HTERT RPE-1 (cell line): ENCODE measurements around the gene ZBTB37.
"Not testable (repeated sequence)": the region's sequence is repeated elsewhere in the genome, so short reads cannot be mapped to it uniquely, and the experiment has no call there.

Experiments
- in situ Hi-C: fragments of 300-500 bp; cut with MboI; formaldehyde crosslinking; loops from 4 replicates; pipeline ENCODE4 v1.14.3; 2020; ENCODE audit warnings: low sequenced_read_pairs

ZBTB37 gene

DNA sequence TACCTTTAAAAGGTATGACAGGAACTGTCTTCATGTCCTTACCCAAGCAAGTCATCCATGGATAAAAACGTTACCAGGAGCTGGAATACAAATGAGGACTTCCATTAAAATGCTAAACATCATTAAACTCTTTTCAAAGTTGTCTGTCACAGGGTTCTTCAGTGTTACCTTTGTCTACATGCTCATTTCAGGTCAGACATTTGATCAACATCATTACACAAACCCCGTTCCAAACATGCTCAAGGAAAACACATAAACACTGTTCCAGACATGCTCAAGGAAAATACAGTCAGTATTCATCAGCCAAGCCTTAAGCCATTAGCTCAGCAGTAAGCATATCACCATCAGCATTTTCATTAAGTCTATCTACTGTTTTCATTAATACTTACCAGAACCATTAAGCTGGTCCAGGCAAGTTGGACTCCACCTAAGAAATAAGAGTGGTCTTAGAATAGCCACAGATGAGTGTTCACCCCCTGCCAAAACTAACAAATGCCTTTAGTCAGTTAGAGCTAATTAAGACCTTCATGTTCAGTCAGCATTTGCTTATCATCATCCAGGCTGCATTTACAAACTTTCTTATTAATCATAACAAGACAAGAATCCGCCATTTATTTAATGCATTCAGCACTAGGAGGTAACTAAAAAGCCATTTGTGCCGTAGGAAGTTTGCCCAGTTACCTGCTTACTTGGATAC lies 2.6 kb upstream of the ZBTB37 start:
- in situ Hi-C loops = no loop called here

DNA sequence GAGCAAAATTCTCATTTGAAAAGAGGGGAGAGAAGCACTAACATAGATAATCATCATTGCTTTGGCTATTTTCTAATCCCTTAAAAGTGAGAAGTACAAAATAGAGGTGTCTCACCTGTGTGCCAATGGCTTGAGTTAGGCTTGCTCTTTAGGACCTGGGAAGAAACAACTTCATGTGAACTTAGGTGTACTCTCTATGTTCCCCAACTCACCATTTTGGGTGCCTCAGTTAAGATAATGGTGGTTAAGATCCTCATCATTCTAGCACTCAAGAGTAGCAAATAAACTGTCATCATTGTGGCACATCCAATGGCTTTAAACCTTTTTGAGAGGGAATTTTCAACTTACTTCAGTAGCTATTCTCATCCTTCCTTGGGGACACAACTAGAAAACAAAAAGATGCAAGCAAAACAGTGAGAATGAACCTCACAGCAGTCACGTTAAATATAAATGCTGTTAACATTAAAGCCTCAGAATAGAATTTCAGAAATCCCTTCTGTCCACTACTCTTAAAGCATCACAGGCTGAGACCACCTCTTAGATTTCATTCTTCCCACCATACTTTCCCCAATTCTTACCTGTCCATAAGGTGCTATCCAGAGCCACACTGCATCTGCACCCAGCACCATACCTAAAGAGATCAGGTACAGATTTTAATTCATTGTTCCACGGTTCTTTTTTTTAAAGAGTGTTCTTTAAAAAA lies 1.6 kb upstream of the ZBTB37 start:
- in situ Hi-C loops = no loop called here

DNA sequence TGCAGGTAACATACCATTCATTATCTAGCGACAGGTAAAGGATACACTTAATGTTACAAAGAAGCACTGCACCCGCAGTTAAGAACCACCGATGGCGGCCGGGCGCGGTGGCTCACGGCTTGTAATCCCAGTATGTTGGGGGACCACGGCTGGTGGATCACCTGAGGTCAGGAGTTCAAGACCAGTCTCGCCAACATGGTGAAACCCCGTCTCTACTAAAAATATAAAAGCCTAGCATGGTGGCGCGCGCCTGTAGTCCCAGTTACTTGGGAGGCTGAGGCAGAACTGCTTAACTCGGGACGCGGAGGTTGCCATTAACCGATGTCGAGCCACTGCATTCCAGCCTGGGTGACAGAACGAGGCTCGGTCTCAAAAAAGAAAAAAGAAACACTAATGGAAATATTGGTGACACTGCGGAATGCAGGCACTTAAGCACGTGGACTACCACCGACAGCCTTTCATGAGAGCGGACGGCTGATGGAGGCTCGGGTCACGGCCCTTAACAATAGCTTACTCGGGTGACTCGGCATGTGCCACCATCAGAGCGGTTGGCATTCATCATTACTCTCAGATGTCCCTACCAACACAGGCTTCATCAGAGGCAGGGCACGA lies 933 bp upstream of the ZBTB37 start:
- in situ Hi-C loops = no loop called here

DNA sequence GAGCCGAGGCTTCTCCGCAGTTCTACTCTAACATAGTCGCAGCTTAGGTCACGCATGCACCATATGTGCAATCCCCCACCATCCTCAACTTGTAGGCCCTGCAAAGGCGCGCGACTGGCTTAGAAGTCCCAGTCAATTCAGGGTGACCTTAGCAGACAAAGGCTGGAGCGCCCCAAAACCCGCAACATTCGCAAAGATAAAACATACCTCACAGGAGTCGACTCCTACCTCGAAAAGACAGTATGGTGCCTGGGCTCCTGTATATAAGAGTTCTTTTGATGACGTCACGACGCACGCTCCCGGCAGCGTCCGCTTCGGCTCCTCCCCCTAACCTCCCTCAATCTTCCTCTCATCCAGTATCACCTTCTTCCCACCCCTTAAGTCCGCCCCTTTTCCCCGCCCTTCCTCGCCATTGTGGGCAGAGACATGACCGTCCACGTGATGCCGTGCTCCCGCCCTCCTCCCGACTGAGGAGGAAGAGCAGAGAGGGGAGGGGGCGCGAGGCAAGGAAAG lies 371 bp upstream of the ZBTB37 start, which contains the start of gene GAS5:
GAS5 (minus strand) TSS at position 237 of the 513 bp plus-strand sequence.
- in situ Hi-C loops = no loop called here

DNA sequence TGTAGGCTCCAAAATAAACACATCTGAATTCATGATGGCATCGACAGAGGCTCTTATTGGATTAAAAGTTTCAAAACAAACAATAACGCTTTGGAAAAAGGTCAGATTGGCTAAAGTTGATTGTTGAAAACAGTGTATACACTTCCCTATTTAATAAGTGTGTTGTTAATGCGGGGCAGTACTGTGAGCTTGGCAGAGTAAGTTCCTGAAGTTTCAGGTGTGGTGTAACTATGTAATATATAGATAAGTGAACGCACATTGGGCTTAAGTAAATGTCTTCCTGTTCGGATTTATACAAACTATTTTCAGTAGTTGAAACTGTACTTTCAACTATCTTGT lies 810 bp downstream of the ZBTB37 start:
- in situ Hi-C loops = no loop called here

DNA sequence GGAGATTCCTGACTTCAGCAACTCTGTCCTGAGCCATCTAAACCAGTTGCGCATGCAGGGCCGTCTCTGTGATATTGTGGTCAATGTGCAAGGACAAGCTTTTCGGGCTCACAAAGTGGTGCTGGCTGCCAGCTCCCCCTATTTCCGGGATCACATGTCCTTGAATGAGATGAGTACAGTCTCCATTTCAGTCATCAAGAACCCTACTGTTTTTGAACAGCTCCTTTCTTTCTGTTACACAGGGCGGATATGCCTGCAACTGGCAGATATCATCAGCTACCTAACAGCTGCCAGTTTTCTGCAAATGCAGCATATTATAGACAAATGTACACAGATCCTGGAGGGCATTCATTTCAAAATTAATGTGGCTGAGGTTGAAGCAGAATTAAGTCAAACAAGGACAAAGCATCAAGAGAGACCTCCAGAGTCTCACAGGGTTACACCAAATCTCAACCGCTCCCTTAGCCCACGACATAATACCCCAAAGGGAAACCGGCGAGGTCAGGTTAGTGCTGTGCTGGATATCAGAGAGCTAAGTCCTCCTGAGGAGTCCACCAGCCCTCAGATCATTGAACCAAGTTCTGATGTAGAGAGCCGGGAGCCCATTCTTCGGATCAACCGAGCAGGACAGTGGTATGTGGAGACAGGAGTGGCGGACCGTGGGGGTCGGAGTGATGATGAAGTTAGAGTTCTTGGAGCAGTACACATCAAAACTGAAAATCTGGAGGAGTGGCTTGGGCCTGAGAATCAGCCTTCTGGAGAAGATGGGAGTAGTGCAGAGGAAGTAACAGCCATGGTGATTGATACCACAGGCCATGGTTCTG lies 2.3 kb downstream of the ZBTB37 start:
- in situ Hi-C loops = no loop called here

DNA sequence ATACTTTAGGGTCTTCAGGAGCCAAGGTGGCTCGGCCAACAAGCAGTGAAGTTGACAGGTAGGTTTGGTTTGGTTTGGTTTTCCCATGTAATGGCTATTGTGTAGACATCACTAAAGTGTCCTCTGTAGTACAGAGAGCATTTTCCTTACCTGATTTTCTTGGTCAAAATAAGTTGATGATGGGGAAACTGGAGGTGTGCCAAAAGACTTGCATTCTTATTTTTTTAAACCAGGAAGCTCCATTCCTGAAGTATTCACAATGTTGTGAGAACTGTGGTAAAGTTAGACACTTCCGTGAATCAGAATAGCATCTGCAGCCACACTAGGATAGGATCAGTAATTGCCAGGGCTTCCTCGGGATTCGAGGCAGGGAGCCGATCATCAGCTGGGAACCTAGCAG lies 2.9 kb downstream of the ZBTB37 start:
- in situ Hi-C loops = no loop called here

DNA sequence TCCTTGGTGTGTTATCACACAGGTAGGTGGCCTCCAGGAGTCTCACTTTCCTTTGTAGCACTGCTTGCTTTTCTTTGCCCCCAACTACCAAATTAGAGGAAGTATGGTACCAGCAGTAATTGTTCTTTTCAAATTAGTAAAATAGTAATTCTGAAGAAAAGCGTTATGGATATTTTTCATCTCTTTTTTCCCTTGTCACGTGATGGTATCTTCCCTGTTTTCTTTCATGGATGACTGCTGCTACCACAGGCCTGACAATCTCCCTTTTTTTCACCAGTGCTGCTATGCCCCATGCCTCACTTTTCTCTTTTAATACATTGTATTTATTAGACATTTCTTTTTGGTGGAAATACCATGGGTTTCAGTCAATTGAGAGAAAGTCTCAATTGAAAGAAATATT lies 3.3 kb downstream of the ZBTB37 start:
- in situ Hi-C loops = no loop called here

DNA sequence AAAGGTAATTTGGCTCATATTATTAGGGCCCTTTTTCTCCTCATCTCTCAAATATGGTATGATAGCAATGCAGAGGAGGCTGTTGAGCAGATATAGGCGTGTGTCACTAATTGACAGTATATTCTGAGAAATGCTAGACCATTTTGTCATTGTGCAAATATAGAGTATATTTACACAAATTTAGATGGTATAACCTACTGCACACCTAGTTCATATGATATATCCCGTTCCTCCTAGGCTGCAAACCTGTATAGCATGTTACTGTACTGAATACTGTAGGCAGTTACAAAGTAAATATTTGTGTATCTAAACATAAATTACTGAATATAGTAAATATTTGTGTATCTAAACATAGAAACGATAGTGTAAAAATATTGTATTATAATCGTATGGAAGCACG lies 8.6 kb downstream of the ZBTB37 start:
- in situ Hi-C loops = no loop called here

DNA sequence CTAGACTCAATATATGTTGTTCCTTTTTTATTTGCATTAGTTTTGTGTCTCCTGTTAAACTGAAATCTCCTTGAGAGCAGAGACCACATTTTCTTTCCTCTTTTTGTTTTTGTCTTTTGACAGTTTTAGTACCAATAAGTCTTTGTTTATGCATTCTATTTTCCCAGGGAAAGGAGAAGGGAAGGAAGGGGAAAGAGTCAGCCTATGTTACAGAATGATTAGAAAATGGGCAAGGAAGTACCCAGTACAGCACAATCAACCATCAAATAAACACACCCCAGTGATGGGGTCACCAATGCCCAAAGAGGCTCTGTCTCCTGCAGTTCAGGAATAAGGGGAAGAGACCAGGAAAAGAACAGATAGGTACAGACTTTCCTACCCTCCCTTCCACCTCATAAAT lies 10.1 kb downstream of the ZBTB37 start:
- in situ Hi-C loops = no loop called here

DNA sequence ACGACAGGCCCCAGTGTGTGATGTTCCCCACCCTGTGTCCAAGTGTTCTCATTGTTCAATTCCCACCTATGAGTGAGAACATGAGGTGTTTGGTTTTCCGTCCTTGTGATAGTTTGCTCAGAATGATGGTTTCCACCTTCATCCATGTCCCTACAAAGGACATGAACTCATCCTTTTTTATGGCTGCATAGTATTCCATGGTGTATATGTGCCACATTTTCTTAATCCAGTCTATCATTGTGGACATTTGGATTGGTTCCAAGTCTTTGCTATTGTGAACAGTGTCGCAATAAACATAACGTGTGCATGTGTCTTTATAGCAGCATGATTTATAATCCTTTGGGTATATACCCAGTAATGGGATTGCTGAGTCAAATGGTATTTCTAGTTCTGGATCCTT lies 12.9 kb downstream of the ZBTB37 start:
- in situ Hi-C loops = not testable (repeated sequence)

DNA sequence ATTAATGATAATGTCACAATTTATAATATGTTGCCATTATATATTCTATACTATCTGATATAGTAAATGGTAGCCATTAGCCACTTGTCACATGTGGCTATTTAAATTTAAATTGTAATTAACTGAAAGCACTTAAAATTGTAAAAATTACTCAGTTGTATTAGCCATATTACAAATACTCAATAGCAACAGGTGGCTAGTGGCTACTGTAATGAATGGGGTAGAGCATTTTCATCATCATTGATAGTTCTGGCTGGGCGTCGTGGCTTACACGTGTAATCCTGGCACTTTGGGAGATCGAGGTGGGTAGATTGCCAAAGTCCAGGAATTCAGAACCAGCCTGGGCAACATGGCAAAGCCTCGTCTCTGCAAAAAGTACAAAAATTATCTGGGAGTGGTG lies 16.5 kb downstream of the ZBTB37 start:
- in situ Hi-C loops = no loop called here

DNA sequence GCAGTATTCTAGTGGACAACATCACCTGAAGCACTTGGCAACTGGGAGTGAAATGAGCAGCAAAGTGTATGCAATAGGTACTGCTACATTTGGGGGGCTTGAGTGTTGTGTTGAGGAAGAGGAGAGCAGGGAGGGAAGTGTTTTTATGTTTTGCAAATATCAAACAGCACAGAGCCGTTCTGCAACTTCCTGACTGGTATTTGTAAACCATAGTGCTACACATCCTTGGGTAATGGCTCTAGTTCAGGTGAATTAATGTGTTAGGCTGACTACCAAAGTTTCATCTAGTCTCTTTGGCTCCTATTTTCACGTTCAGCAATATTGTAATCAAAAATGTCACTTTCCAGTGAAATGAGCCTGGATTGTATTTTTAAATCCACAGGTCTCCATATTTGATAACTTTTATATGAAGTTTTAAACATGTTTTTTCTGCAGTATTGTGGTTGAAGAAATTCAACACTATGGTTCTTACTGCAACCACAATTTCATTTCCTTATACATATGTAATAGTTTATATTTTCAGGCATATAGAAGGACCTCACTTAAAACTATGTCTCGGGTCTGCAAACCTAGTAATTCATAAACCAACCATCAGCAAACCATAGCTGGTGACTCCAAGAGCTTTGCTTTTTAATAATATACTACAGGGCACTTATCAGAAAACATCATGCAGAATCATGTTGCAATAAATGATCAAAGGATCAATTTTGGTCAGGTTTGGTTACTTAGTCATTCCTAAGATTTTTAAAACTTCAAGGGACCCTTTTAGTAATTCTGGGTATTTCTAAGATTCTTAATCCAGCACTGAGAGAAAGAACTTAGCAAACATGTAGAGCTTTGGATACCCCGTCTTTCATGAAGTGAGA lies 18.8 kb downstream of the ZBTB37 start:
- in situ Hi-C loops = no loop called here

DNA sequence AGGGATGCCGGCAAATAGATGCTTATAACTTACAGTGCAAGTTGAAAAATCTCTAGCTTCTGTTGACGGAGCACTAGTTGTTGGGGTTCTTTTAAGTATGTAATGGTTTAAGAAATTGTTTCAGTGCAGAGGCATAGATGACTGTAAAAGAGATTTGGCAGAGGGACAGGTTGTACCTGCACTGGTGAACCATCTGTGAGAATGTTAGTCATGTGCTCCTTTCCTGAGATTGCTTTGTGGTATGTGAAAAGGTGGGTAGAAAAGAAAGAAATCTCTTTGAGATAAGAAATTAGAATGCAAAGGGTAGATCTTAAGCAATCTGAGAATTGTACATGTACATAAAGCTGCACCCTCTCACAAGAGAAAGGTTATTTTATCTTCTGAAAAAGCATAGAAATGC lies 19.4 kb downstream of the ZBTB37 start:
- in situ Hi-C loops = no loop called here

DNA sequence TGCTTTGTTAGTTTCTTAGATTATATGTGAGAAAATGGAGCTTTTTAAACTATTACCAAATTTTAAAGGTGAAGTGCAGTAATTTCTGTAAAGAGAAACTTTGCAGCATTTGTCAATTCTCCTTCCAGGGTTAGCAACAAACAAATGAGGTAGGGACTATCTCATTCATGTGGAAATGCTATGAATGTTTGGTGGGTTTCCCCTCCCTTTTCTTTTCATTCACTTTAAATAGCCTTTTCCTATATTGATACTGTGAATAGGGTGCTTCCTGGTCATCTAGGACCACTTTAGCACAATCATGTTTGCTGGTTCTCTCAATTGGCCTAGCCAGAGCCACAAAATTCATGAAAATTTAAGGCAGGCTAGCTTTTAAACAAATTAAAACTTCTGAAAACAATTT lies 20.6 kb downstream of the ZBTB37 start:
- in situ Hi-C loops = no loop called here

DNA sequence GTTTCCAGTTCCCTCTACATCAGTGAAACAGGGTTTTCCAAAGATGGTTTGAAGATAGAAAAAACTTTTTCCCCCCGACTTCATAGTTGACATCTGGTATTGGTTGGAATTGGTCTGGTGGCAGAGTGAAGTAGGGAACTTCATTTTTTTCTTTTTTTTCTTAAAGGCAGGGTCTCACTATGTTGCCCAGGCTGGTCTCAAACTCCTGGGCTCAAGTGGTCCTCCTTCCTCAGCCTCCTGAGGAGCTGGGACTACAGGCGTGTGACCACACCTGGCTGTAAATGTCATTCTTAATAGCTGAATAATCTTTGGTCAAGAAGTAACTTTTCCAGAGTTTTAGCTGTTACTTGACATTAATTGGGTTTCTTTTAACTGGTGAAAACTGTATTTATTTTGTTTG lies 21.7 kb downstream of the ZBTB37 start:
- in situ Hi-C loops = no loop called here

DNA sequence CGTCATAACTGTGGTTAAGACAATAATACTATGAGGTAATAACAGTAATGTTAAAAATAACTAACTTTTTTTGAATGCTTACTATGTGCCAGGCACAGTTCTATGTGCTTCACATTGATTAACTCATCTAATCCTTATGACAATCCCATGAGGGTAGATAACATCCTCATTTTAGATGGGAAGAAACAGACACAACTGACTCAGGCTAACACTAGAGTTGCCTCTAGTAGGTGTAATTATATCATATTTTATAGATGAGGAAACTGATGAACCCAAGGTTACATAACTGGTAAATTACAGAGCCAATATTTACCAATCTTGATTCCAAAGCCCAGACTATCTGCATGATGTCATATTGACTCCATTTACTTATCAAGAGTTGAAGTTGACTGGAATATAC lies 25.4 kb downstream of the ZBTB37 start:
- in situ Hi-C loops = no loop called here

DNA sequence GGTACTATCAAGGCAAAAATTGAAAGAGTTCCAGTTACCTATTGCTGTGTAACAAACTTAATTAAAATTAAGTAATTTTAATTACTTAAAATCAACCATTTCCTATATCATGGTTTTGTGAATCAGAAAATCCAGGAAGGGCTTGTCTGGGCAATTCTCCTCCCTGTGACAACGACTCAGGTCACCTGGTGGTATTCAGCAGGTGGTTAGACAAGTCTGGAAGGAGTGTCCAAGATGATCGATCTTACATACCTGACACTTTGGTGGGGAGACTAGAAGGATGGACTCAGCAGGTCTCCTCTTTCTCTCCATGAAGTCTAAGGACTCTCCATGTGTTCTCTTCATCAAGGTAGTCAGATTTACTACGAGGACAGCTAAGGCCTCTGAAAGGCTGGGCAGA lies 26.0 kb downstream of the ZBTB37 start:
- in situ Hi-C loops = no loop called here

DNA sequence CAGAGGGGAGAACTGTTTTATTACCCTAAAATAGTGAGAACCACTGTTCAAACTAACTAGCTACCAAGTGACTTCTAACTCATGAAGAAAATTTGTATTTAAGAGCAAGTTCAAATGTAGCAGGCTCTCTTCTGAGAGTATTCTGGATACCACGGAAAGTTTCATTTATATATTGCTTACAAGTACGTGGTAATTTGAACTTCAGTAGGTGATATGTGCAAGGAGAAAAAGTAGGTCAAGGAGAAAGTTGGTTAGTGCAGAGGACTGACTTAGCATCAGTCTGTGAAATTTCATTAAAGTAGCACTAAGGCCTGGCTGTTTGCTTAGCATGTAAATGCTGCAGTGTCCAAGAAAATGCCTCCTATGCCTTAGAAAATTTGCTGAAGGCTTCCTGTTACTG lies 32.2 kb downstream of the ZBTB37 start:
- in situ Hi-C loops = no loop called here

DNA sequence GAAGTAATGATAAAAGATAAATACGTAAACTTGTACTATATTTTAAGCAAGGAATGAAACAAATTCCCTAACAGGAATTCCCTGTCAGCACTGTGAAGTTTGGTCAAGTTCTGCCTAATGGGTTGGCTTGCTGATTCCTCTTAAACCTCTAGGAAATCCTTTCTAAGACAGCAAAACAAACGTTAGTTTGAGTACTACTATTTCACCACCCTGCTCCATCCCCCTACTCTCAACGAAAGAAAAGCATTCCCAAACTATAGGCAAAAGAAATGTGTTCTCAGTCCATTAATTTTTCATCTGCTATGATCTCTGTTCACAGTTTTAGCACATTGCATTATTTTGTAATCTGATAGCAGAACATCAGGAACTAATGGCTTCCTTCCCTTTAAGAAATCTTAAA lies 32.8 kb downstream of the ZBTB37 start:
- in situ Hi-C loops = no loop called here
